Left ventricle myocardium inferior (tissue), 1 donor: ENCODE data around the gene KIAA1755. TPM values are rescaled to one million over a fixed set of nuclear protein-coding genes. Genes with fewer than 3 reads are reported as not detected.

ENCODE experiments used
- DNase-seq: peaks from one replicate; pipeline ENCODE4 v3.0.0-alpha.2; 2020
- H3K27ac ChIP-seq: fragments of 200-600 bp; replicated peaks from 2 replicates; pipeline ENCODE4 v1.8.0; 2021
- H3K27me3 ChIP-seq: fragments of 200-600 bp; 2 replicates; pipeline ENCODE4 v1.8.0; 2021; ENCODE audit warnings: low read depth
- H3K36me3 ChIP-seq: fragments of 200-600 bp; 2 replicates; pipeline ENCODE4 v1.8.0; 2021
- H3K4me1 ChIP-seq: fragments of 200-600 bp; 2 replicates; pipeline ENCODE4 v1.8.0; 2021
- H3K4me3 ChIP-seq: fragments of 200-600 bp; 2 replicates; pipeline ENCODE4 v1.8.0; 2021; ENCODE audit warnings: mild to moderate bottlenecking, moderate library complexity
- H3K9me3 ChIP-seq: fragments of 200-600 bp; replicated peaks from 2 replicates; pipeline ENCODE4 v1.8.0; 2021
- CTCF ChIP-seq: fragments of 200-600 bp; IDR thresholded peaks from 2 replicates; pipeline ENCODE4 v1.8.0; 2021; ENCODE audit warnings: antibody characterized with exemption, mild to moderate bottlenecking, borderline replicate concordance
- intact Hi-C: fragments of 100-400 bp; cut with micrococcal nuclease; formaldehyde crosslinking; loops from one replicate; pipeline ENCODE4 v1.11.0; 2022
- total RNA-seq: library from RNA; stranded (reverse); fragmentation: NEBNext Ultra II Directional; extraction: Animal tissue kit (Norgen Biotek cat#: 25700); gene quantifications from one replicate; pipeline ENCODE4 v1.2.1, GENCODE V29; 2021
- donor health status: DM: no; HTN: yes; CAD: no; lungs with severe emphysema.

KIAA1755 gene
- total RNA-seq, 1 donor from 2014 or later: 7.1 TPM

DNA sequence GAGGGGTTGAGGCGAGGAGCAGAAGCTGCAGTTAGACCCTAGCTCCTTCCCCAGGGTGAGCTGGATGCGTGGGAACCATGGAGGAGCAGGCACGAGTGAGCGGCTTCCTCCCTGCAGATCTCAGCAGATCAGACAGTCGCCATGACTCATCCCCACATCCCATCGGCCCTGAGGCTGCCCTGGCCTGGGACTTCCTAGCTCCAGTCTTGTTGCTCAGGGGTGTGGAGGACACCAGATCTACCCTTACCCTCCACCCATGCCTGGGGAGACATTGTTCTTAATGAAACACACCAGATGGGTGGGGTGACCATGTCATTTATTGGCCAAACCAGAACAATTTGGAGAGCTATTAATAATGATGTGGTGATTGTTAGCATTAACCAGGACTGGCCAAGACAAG is 59.2 kb downstream of the KIAA1755 start:
- H3K9me3 ChIP-seq: peaks cover 5% of the 10 kb centered on the region
- intact Hi-C loops: no loop called here
- H3K27ac ChIP-seq: no peak overlapping the region
- no peak for TF ChIP-seq CTCF
- no peak for DNase-seq
- H3K4me3 ChIP-seq: no peak overlapping the region
- H3K27me3 ChIP-seq: no peaks in the 10 kb centered on the region
- H3K4me1 ChIP-seq: peaks cover 6% of the 10 kb centered on the region
- no peaks in the 10 kb centered on the region for H3K36me3 ChIP-seq

DNA sequence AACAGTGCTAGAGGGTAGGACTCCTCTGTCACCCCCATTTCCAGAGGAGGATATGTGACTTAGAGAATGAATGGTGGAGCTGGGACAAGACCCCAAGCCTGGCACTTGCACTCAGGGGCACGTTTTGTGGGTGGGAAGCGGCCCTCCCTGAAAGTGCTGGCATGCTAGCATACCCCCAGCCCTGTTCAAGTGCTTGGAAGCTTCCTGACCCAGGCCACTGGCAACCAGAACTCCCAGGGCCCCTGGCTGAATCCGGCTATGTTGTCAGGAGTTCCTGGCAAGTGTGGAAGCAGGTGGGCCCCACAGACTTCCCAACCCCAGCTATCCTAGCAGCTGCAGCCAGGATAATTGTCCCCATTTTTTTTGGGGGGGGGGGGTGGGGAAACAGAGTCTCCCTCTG is 59.9 kb downstream of the KIAA1755 start:
- H3K27me3 ChIP-seq: no peaks in the 10 kb centered on the region
- peaks cover 12% of the 10 kb centered on the region for H3K4me1 ChIP-seq
- TF ChIP-seq CTCF: no peak
- no peaks in the 10 kb centered on the region for H3K9me3 ChIP-seq
- intact Hi-C loops: no loop called here
- no peak overlapping the region for H3K27ac ChIP-seq
- DNase-seq: no peak
- no peaks in the 10 kb centered on the region for H3K36me3 ChIP-seq
- H3K4me3 ChIP-seq: no peak overlapping the region

DNA sequence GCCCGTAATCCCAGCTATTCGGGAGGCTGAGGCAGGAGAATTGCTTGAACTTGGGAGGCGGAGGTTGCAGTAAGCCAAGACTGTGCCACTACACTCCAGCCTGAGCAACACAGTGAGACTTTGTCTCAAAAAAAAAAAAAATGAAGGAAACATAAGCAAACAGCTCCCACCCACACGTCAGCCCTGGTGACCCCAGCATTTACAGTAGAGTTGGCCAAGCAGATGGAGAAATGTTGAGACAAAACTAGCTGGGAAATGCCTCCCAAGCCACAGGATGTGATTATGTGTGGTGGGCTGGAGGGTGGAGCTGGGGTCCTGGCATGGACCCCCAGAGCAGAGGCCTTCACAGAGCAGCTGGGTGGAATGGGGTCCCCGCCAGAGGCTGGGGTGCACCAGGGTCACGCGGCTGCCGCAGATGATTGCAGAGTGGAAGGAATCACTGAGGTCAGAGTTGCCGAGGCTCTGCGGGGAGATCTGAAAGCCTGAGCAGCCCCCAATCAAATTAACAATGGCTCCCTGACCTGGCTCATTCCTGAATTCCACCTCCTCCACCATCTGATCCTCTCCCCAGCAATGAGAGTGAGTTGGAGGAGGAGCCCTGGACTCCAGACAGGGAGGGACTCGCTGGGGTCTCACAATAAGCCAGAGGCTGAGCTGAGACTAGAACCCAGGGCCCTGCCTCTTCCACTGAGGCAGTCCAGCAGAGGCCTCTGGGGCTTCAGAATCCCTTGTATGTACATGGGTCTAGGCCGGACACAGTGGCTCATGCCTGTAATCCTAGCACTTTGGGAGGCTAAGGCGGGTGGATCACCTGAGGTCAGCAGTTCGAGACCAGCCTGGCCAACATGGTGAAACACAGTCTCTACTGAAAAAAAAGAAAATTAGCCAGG is 60.8 kb downstream of the KIAA1755 start:
- H3K4me1 ChIP-seq: peaks cover 17% of the 10 kb centered on the region
- no peak for TF ChIP-seq CTCF
- no peak overlapping the region for H3K4me3 ChIP-seq
- no peaks in the 10 kb centered on the region for H3K27me3 ChIP-seq
- no peaks in the 10 kb centered on the region for H3K36me3 ChIP-seq
- intact Hi-C loops: no loop called here
- H3K27ac ChIP-seq: no peak overlapping the region
- no peak for DNase-seq
- no peaks in the 10 kb centered on the region for H3K9me3 ChIP-seq

DNA sequence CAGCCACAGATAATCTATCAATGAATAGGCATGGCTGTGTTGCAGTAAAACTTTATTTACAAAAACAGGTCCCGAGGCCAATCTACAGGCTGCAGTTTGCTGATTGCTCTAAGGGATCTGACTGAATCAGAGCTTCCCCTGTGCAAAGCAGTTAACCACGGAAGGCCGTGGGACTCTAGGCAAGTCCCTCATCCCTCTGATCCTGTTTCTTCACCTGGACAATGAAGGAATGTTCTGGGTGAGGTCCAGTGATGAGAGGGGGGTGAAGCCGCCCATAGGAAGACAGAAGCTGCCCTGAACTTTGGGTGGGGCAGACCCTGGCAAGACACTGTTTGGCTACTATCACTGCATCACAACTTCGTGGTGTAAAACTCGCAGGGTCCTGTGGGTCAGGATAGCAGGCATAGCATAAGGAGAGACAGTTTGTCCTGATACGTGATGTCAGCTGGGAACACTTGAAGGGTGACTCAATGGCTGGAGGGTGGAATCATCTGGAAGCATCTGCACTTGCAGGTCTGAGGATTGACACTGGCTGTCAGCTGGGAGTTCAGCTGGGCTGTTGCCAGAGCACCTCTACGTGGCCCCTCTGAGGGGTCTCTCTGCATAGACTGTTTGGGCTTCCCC is 62.2 kb downstream of the KIAA1755 start:
- no peak for TF ChIP-seq CTCF
- Histone ChIP-seq H3K4me3 (no peak overlapping the region), H3K4me1 (peaks cover 17% of the 10 kb centered on the region), H3K27me3 (no peaks in the 10 kb centered on the region), H3K9me3 (no peaks in the 10 kb centered on the region), H3K27ac (no peak overlapping the region), H3K36me3 (no peaks in the 10 kb centered on the region)
- intact Hi-C loops: no loop called here
- no peak for DNase-seq

GRCh38 chr20:38197619-38198018 is 62.9 kb downstream of the KIAA1755 start:
- no peak overlapping the region for H3K4me3 ChIP-seq
- no peaks in the 10 kb centered on the region for H3K9me3 ChIP-seq
- H3K36me3 ChIP-seq: no peaks in the 10 kb centered on the region
- no peak overlapping the region for H3K27ac ChIP-seq
- no peak for TF ChIP-seq CTCF
- H3K4me1 ChIP-seq: peaks cover 17% of the 10 kb centered on the region
- H3K27me3 ChIP-seq: no peaks in the 10 kb centered on the region
- no peak for DNase-seq
- intact Hi-C loops: no loop called here
